Keratinocyte (primary cell): Measurements from ENCODE around the gene AFG1L. TPM values are rescaled to one million over a fixed set of nuclear protein-coding genes. Genes with fewer than 3 reads are reported as not detected.

Source experiments
- DNase-seq: peaks from one replicate; pipeline ENCODE4 v3.0.0-alpha.2; 2011; ENCODE audit warnings: low read depth, missing footprints, low spot score
- FAIRE-seq: peaks from 2 replicates; lab custom pipeline; 2011; peaks lifted over from hg19 to GRCh38; lab: Jason Lieb, UNC
- H2AFZ ChIP-seq: 2 replicates; pipeline ENCODE4 v1.6.0; 2012; ENCODE audit warnings: low read length, control low read depth, inconsistent platforms; ENCODE audit not compliant: control insufficient read depth
- H3K27ac ChIP-seq: 2 replicates; pipeline ENCODE4 v1.5.1; 2011; ENCODE audit warnings: low read length; ENCODE audit not compliant: control insufficient read depth, insufficient read depth
- H3K27me3 ChIP-seq: 3 replicates; pipeline ENCODE4 v1.6.0; 2011; ENCODE audit warnings: low read length; ENCODE audit not compliant: control insufficient read depth, insufficient read depth; ENCODE audit errors: extremely low read depth
- H3K36me3 ChIP-seq, 2 experiments: 2 replicates in 1 of 2; 3 replicates in 1 of 2; pipeline ENCODE4 v1.5.1; 2011; ENCODE audit warnings: low read length in 2 of 2, mild to moderate bottlenecking in 1 of 2; ENCODE audit not compliant: control insufficient read depth in 2 of 2, insufficient read depth in 2 of 2; ENCODE audit errors: extremely low read depth in 1 of 2
- H3K4me1 ChIP-seq: 3 replicates; pipeline ENCODE4 v1.5.1; 2011; ENCODE audit warnings: low read length; ENCODE audit not compliant: control insufficient read depth, insufficient read depth; ENCODE audit errors: extremely low read depth
- H3K4me2 ChIP-seq: 3 replicates; pipeline ENCODE4 v1.6.0; 2011; ENCODE audit warnings: low read depth, low read length; ENCODE audit not compliant: control insufficient read depth, insufficient read depth; ENCODE audit errors: extremely low read depth
- H3K4me3 ChIP-seq, 3 experiments: fragments of 200-600 bp in 1 of 3; sonication (generic) in 1 of 3; 2 replicates in 2 of 3; 3 replicates in 1 of 3; pipeline ENCODE4 v1.5.1; 2011 to 2016; ENCODE audit warnings: low read length in 3 of 3, mild to moderate bottlenecking in 3 of 3, control low read depth in 2 of 3, inconsistent platforms in 1 of 3, low read depth in 1 of 3, mixed read lengths in 1 of 3, mixed run types in 1 of 3, moderate library complexity in 1 of 3; ENCODE audit not compliant: control insufficient read depth in 2 of 3, insufficient read depth in 2 of 3; ENCODE audit errors: extremely low read depth in 1 of 3
- H3K79me2 ChIP-seq: 2 replicates; pipeline ENCODE4 v1.6.0; 2012; ENCODE audit warnings: low read length; ENCODE audit not compliant: control insufficient read depth, insufficient read depth
- H3K9ac ChIP-seq: 3 replicates; pipeline ENCODE4 v1.6.0; 2011; ENCODE audit warnings: low read length; ENCODE audit not compliant: control insufficient read depth, insufficient read depth; ENCODE audit errors: extremely low read depth
- H3K9me1 ChIP-seq: 3 replicates; pipeline ENCODE4 v1.6.0; 2011; ENCODE audit warnings: low read length; ENCODE audit not compliant: control insufficient read depth, insufficient read depth; ENCODE audit errors: extremely low read depth
- H3K9me3 ChIP-seq: 2 replicates; pipeline ENCODE4 v1.5.1; 2012; ENCODE audit warnings: low read depth, low read length; ENCODE audit not compliant: control insufficient read depth
- H4K20me1 ChIP-seq: 3 replicates; pipeline ENCODE4 v1.6.0; 2011; ENCODE audit warnings: low read length; ENCODE audit not compliant: control insufficient read depth, insufficient read depth; ENCODE audit errors: extremely low read depth
- EZH2 ChIP-seq: IDR thresholded peaks from one replicate; pipeline ENCODE4 v1.6.1; 2012; ENCODE audit warnings: inconsistent platforms, mild to moderate bottlenecking, low read length, moderate library complexity
- dilution Hi-C: fragments of 300-500 bp; cut with MboI; formaldehyde crosslinking; loops from one replicate; pipeline ENCODE4 v1.7.0; 2020; ENCODE audit warnings: low sequenced_read_pairs; ENCODE audit not compliant: extremely low pct_ligation_motif_present
- polyA plus RNA-seq, 5 experiments: library from polyadenylated mRNA; depleted of rRNA in 3 of 5; stranded (reverse) in 3 of 5; stranded (forward) in 1 of 5; unstranded in 1 of 5; fragments of >200 nt; gene quantifications; 1 replicate in 1 of 5; 2 replicates in 3 of 5; 3 replicates in 1 of 5; pipeline versions ENCODE4 v1.2.1 to v1.2.3, GENCODE V29; 2011 to 2012; ENCODE audit warnings: missing spikeins in 2 of 5, low read depth in 1 of 5, low replicate concordance in 1 of 5
- TF ChIP-seq, protein P1 (sequence below), 3 experiments: IDR thresholded peaks in 1 of 3; conservative IDR thresholded peaks in 1 of 3; optimal IDR thresholded peaks in 1 of 3; 2 replicates in 2 of 3; 3 replicates in 1 of 3; pipeline versions ENCODE3 to v1.5.1; 2011; ENCODE audit warnings: low read length in 3 of 3, mild to moderate bottlenecking in 3 of 3, moderate library complexity in 2 of 3, control low read depth in 1 of 3, inconsistent platforms in 1 of 3; ENCODE audit not compliant: insufficient read depth in 2 of 3; ENCODE audit errors: extremely low read depth in 1 of 3

The AFG1L gene
- polyA plus RNA-seq, 1 donor (not counting 4 experiments of a cell fraction or from before 2014, with no cell fraction given): 3.1 TPM

DNA sequence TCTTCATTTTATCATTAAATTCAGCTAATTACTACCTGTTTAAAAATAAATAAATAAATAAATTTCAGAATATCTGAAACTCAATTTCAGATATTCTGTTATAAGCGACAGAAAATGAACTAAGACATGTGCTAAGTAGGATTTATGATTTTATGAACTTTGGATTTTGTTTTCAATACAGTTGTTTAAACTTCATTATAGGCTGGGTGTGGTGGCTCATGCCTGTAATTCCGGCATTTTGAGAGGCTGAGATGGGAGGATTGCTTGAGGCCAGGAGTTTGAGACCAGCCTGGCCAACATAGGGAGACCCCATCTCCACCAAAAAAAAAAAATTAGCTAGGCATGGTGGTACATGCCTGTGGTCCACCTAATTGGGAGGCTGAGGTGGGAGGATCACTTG lies 36.0 kb downstream of the AFG1L start:
- Histone ChIP-seq H3K27me3 (no peaks in the 10 kb centered on the region), H3K4me3 (no peak overlapping the region), H3K9me1 (no peaks in the 10 kb centered on the region), H3K79me2 (no peaks in the 10 kb centered on the region), H3K4me2 (no peak overlapping the region), H3K27ac (no peak overlapping the region), H4K20me1 (no peaks in the 10 kb centered on the region), H3K36me3 (peaks cover 0 to 3% of the 10 kb centered on the region in 2 experiments), H3K9ac (no peak overlapping the region), H3K9me3 (no peaks in the 10 kb centered on the region), H3K4me1 (no peaks in the 10 kb centered on the region), H2AFZ (no peak overlapping the region)
- FAIRE-seq: no peak
- DNase-seq: no peak
- dilution Hi-C loops: no loop called here
- TF ChIP-seq, protein P1, sequence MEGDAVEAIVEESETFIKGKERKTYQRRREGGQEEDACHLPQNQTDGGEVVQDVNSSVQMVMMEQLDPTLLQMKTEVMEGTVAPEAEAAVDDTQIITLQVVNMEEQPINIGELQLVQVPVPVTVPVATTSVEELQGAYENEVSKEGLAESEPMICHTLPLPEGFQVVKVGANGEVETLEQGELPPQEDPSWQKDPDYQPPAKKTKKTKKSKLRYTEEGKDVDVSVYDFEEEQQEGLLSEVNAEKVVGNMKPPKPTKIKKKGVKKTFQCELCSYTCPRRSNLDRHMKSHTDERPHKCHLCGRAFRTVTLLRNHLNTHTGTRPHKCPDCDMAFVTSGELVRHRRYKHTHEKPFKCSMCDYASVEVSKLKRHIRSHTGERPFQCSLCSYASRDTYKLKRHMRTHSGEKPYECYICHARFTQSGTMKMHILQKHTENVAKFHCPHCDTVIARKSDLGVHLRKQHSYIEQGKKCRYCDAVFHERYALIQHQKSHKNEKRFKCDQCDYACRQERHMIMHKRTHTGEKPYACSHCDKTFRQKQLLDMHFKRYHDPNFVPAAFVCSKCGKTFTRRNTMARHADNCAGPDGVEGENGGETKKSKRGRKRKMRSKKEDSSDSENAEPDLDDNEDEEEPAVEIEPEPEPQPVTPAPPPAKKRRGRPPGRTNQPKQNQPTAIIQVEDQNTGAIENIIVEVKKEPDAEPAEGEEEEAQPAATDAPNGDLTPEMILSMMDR (optimal IDR thresholded peaks at IDR 0.05 in 1 of 3, IDR thresholded peaks at IDR 0.05 in 1 of 3, conservative IDR thresholded peaks at IDR 0.05 in 1 of 3; ENCODE audit: extremely low read depth in 1 of 3, insufficient read depth in 2 of 3, low read length in 3 of 3): no peak
- no peak for TF ChIP-seq EZH2

DNA sequence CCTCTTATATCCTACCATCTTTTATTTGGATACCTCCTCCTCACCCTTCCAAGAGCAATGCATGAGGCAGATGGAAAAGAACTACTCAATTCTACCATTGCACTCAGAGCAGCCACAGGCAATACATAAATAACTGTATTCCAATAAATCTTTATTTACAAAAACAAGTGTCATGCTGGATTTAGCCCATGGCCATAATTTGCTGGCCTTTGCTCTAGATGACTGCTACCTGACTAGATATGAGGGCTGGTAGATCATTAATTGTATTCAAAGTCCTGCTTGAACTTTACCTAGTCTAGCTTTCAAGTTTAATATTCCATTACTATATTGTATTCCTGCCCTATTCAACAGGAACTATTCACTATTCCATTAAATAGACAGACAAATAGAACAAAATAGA lies 37.1 kb downstream of the AFG1L start:
- Histone ChIP-seq H4K20me1 (no peaks in the 10 kb centered on the region), H3K79me2 (no peaks in the 10 kb centered on the region), H3K9me3 (no peaks in the 10 kb centered on the region), H3K4me2 (no peak overlapping the region), H3K4me3 (no peak overlapping the region), H3K9ac (no peak overlapping the region), H3K27ac (no peak overlapping the region), H3K36me3 (no peaks in the 10 kb centered on the region), H2AFZ (no peak overlapping the region), H3K9me1 (no peaks in the 10 kb centered on the region), H3K4me1 (no peaks in the 10 kb centered on the region), H3K27me3 (no peaks in the 10 kb centered on the region)
- TF ChIP-seq EZH2: no peak
- TF ChIP-seq, protein P1 (optimal IDR thresholded peaks at IDR 0.05 in 1 of 3, IDR thresholded peaks at IDR 0.05 in 1 of 3, conservative IDR thresholded peaks at IDR 0.05 in 1 of 3; ENCODE audit: extremely low read depth in 1 of 3, insufficient read depth in 2 of 3, low read length in 3 of 3): no peak
- FAIRE-seq: no peak
- DNase-seq: no peak
- dilution Hi-C loops: no loop called here
